HG03439 (cell line): Measurements from ENCODE around the gene ACVR1C.
A peak's percentile ranks its signal among the peaks of the same experiment; 100 is the strongest.

Source experiments
- ATAC-seq: cut with Tn5 transposase; IDR thresholded peaks from one replicate; pipeline ENCODE4 v1.9.1; 2021; ENCODE audit warnings: mild to moderate bottlenecking, moderate library complexity; ENCODE audit not compliant: unreplicated experiment

The ACVR1C gene

DNA sequence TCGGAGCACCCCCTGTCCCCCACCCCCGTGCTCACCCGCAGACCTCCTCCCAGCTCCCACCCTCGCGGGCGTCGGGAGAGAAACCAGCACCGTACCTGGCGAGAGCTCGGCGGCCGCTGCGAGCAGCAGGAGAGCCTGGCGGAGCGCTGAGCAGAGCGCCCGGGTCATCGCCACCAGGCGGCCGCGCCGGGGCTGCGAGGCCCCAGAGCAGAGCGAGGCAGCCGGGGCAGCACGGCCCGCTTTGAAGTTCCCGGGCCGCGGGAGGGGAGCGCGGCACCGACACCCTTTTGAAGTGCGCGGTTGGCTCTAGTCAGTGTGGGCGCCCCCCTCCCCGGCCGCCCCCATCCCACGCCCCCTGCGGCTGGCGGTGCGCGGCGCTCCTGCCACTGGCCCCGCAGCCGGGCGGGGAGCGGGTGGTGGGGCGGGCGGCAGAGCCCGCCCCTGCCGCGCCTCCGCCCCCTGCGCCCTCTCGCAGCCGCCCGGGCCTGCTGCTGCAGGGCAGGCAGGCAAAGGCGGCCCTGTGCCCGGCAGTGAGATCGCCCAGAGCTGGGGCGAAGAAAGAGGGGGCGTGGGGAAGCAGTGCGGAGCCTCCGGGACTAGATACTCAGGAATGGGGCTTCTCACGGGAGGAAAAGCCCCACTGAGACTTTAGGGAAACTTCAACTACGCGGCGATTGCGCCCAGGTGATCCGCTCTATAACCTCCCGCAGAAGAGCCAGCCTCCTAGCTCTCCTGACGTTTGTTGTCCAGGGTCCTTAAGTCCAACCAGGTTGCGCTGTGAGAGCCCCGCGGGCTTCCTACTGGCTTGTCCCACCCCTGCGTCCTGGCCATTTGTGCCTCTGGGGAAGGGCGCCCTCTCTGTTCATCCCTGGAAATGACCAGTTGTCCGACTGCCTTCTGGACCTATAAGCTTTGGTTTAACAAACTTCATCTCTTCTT lies at the start of gene ACVR1C:
Gene ACVR1C (minus strand): TSS at position 388 of the 939 bp plus-strand sequence. CDS start 220 bp downstream, at position 168.
- peak; percentile 89 for ATAC-seq

DNA sequence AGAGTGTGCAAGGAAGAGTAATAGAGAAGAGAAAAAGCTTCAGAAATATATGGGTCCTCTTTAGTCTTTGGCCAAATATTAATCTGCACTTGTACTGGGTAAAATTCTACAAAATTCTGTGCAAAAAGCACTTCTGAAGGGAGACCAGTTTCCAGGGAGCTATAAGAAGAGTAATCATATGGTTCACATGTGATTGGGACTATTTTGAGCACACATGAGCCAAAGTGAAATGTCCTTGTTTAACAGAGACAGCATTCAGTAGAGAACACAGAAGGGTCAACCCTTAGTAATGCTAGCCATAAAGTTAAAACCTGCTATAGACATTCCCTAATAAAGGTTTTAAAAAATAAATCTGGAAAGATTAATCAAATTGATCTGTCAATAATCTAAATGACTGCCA lies 49.3 kb upstream of the ACVR1C start:
- ATAC-seq, result no peak

DNA sequence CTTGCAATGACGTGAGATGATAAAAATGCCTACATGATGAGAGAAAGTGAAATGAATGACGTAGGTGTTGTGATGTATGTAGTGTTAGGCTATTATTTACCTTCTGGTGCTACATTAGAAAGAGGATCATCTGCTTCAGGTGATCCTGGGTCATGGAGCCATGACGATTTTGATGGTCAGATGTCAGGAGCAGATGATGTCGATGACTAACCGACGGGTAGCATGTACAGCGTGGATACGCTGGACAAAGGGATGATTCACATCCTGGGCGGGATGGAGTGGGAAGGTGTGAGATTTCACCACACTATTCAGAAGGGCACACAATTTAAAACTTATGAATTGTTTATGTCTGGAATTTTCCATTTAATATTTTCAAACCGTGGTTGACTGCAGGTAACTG lies 43.5 kb upstream of the ACVR1C start:
- ATAC-seq, result no peak

- no peak for ATAC-seq
Observed at GRCh38 chr2:157662401-157662800, 33.7 kb upstream of the ACVR1C start.

- ATAC-seq, result no peak
Observed at GRCh38 chr2:157661776-157662175, 33.1 kb upstream of the ACVR1C start.

DNA sequence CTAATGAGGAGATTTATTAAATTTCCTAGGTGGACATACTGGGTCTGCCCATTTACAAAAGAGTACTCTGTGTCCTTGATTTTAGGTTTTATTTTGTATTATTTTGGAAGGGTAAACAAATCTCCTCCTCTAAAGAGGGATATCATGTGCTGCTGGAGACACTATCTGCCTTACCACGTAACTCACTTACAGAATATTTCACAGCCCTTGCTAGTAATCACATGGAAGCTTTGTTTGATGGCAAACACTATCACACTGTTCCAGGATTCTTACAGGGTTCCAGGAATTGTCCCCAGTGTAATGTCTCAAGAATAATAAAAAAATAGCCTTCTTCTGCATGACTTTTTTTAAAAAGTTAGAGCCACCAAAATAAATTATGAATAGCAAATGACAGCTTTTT lies 29.2 kb upstream of the ACVR1C start:
- ATAC-seq, result no peak

DNA sequence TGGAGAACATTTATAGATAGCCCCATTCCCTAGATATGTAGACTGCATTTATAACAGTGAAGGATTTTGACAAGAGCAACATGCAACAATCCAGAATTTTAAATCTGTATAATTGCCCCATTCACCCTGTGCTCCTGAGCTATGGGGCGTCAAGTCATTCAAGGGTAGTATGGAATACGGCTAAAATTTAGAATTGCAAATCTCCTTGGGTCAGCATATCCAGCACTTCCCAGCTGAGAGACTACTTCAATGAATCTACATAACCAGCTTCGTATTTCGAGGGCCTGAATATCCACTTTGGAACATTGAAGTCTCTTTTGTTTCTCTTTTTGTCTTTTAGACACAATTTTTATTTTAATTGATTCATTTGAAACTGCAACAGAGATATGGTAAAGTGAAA lies 28.4 kb upstream of the ACVR1C start:
- no peak for ATAC-seq

DNA sequence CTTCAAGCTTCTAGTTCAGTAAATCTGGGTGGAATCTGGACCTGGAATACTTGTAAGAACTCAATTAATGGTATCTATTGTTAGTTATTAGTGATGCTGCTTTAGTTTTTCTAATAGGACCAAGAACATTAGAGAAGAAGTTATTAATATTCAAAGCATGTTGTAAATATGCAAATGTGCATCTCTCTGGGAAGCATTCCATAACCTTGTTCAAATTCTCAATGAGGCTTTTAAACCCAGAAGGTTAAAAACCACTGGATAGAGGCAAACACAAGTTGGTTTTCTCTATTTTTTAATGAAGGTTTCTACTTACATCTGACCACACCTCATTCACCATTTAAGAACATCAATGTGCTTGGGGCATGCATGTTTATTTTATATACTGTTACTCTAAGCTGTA lies 16.1 kb upstream of the ACVR1C start:
- no peak for ATAC-seq

DNA sequence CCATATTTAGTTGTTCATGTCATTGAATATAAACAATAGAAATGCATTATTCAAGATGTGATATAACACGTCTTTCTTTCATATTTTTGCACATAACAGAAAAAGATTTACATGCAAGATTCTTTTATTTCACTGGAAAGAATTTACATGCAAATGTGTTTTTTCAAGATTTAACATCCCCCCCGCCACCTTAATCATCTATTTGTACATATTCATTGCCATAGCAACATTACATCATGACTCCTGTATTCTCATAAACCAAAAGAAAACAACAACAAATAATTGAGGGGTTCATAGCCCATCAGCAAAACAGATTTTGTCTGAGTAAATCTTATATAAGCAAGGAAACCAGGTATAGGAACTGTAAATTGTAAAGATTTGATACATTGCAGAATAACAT lies 3.2 kb upstream of the ACVR1C start:
- ATAC-seq, result no peak

- ATAC-seq, result peak; percentile 6
Observed at GRCh38 chr2:157627594-157628476, 829 bp downstream of the ACVR1C start.

GRCh38 chr2:157625296-157625695 lies 3.4 kb downstream of the ACVR1C start:
- no peak for ATAC-seq

GRCh38 chr2:157620956-157621355 lies 7.7 kb downstream of the ACVR1C start:
- no peak for ATAC-seq

- no peak for ATAC-seq
Observed at GRCh38 chr2:157611726-157612125, 16.9 kb downstream of the ACVR1C start.

DNA sequence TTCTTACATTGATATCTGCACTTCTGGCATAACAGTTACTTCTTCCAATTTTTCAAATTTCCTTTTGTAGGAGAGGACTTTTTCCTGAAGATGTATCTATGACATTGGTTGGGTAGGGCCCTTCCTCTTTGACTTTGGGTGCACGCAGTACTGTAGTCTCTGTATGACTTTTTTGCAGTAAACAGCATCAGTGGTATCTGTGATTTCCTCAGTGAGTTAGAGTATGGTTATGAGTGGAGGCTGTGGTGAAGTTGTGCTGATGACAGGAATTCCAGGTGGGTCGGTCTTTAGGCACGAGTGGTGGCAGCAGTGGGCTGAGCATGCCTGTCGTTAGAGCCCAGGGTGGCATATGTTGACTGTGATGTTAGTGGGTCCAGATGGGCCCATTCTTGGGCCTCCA lies 17.6 kb downstream of the ACVR1C start:
- ATAC-seq, result no peak

- no peak for ATAC-seq
Observed at GRCh38 chr2:157606534-157606933, 22.1 kb downstream of the ACVR1C start.

- ATAC-seq, result no peak
Observed at GRCh38 chr2:157603198-157603597, 25.5 kb downstream of the ACVR1C start.

DNA sequence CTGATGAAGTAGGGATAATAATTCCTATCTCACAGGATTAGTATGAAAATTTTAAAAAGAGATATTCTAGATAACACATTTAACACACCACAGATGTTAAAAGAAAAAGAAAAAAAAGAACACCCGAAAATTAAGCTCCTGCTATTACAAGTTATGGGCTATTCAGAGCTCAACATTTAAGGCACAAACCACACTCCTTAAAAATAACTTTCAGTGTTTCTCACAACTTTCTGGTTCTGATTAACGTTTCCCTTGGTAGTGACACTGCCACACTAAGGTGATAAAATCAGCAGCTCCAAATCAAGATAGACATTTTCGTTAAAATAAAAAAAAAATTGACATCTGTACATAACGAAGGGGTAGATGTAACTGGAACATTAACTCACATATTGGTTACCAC lies 26.9 kb downstream of the ACVR1C start:
- ATAC-seq, result no peak

GRCh38 chr2:157596992-157597681 lies 31.5 kb downstream of the ACVR1C start:
- ATAC-seq, result no peak

DNA sequence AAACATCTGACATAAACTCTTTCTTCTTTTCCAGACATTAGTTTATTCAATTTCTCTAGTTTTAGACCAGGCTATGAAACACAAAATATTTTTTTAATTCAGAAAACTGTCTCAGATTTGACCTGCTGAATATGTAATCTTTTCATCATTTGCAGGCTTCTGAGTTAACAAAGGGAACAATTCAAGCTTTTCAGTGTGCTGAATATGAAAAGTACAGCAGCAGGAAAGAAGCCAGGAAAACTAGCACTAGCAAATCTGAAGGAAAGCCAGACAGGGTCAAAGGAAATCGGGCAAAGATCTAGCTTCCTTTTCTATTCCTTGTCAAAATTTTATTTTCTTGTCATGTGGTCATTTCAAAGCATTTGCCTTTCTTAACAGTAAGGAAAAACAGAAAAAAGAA lies 35.3 kb downstream of the ACVR1C start:
- no peak for ATAC-seq

DNA sequence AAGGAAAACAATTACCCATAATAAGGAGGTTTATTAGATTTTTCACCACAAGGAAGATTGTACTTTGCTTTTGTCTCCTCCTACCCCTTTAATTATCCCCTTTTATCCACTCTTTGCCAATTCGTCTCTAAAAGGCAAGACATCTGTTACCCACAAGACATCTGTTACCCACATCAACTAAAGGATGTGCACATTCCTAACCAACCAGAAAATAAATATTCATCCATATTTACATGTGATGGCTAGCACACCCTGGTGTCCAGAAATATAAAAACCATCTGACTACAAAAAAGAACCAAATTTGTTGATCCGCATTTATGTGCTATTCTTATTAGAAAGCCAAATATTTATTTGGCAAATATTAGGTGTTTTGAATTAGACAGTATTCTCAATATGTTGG lies 35.7 kb downstream of the ACVR1C start:
- ATAC-seq, result no peak

DNA sequence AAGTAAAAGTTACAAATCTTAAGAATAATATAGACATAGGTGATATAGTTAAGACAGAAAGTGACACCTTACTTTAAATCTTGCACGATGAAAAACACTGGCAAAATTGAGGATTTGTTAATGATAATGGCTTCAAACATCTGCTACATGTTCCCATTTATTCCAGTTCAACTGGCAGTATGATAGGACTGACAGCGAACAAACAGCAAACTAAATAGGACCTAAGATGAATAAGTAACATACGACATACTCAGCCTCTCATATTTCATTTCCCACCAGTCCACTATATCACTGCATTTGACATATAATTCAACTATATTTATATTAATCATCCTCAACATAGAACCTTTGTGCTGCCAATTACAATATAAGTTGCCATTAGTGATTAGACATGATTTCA lies 36.3 kb downstream of the ACVR1C start:
- ATAC-seq, result no peak
